ENCODE results near the gene DNASE1L3. TPM values are rescaled to one million over a fixed set of nuclear protein-coding genes. Genes with fewer than 3 reads are reported as not detected.

DNASE1L3 gene
- total and polyA plus RNA-seq, 2 of the 13 experiments (the other 11 are each of a cell fraction or from before 2014, with no cell fraction given) = 0.86 to 1.7 TPM

- TF ChIP-seq EP300 (IDR thresholded peaks at IDR 0.05; ENCODE audit: low read depth in 2 of 2, low read length in 2 of 2) (no peak), EP300 (CRISPR knock-in tag; IDR thresholded peaks at IDR 0.05; ENCODE audit: borderline replicate concordance) (no peak), TOPORS (CRISPR knock-in tag; IDR thresholded peaks at IDR 0.05) (no peak), ZNF441 (CRISPR knock-in tag; IDR thresholded peaks at IDR 0.05; ENCODE audit: borderline replicate concordance) (no peak), ZNF891 (CRISPR knock-in tag; IDR thresholded peaks at IDR 0.05) (peak; percentile 39; the same call in 1 of the 2 replicates), SMC3 (IDR thresholded peaks at IDR 0.05; ENCODE audit: low read length) (peak; percentile 36; the same call in 1 of the 2 replicates), LBX2 (CRISPR knock-in tag; IDR thresholded peaks at IDR 0.05; ENCODE audit: borderline replicate concordance) (no peak; the same call in 1 of the 2 replicates), RBM39 (IDR thresholded peaks at IDR 0.05; ENCODE audit: low read depth, low read length, poor library complexity, severe bottlenecking) (no peak), STAG1 (CRISPR knock-in tag; IDR thresholded peaks at IDR 0.05) (peak; percentile 58), KDM4B (CRISPR knock-in tag; IDR thresholded peaks at IDR 0.05) (no peak), HES4 (CRISPR knock-in tag; IDR thresholded peaks at IDR 0.05; ENCODE audit: borderline replicate concordance) (0 out of 2 replicates have a peak, but pooled peaks have one; percentile 47), ARNTL (CRISPR knock-in tag; IDR thresholded peaks at IDR 0.05) (0 out of 2 replicates have a peak, but pooled peaks have one; percentile 17), TARDBP (CRISPR knock-in tag; IDR thresholded peaks at IDR 0.05) (peak; percentile 52; the same call in 1 of the 2 replicates), NRL (CRISPR knock-in tag; IDR thresholded peaks at IDR 0.05; ENCODE audit: borderline replicate concordance) (peak; percentile 89)
- TF ChIP-seq, protein P1, sequence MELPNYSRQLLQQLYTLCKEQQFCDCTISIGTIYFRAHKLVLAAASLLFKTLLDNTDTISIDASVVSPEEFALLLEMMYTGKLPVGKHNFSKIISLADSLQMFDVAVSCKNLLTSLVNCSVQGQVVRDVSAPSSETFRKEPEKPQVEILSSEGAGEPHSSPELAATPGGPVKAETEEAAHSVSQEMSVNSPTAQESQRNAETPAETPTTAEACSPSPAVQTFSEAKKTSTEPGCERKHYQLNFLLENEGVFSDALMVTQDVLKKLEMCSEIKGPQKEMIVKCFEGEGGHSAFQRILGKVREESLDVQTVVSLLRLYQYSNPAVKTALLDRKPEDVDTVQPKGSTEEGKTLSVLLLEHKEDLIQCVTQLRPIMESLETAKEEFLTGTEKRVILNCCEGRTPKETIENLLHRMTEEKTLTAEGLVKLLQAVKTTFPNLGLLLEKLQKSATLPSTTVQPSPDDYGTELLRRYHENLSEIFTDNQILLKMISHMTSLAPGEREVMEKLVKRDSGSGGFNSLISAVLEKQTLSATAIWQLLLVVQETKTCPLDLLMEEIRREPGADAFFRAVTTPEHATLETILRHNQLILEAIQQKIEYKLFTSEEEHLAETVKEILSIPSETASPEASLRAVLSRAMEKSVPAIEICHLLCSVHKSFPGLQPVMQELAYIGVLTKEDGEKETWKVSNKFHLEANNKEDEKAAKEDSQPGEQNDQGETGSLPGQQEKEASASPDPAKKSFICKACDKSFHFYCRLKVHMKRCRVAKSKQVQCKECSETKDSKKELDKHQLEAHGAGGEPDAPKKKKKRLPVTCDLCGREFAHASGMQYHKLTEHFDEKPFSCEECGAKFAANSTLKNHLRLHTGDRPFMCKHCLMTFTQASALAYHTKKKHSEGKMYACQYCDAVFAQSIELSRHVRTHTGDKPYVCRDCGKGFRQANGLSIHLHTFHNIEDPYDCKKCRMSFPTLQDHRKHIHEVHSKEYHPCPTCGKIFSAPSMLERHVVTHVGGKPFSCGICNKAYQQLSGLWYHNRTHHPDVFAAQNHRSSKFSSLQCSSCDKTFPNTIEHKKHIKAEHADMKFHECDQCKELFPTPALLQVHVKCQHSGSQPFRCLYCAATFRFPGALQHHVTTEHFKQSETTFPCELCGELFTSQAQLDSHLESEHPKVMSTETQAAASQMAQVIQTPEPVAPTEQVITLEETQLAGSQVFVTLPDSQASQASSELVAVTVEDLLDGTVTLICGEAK (IDR thresholded peaks at IDR 0.05) = no peak
- TF ChIP-seq, protein P1 (CRISPR knock-in tag; IDR thresholded peaks at IDR 0.05) = 0 out of 2 replicates have a peak, but pooled peaks have one; percentile 16
- TF ChIP-seq, protein P2, sequence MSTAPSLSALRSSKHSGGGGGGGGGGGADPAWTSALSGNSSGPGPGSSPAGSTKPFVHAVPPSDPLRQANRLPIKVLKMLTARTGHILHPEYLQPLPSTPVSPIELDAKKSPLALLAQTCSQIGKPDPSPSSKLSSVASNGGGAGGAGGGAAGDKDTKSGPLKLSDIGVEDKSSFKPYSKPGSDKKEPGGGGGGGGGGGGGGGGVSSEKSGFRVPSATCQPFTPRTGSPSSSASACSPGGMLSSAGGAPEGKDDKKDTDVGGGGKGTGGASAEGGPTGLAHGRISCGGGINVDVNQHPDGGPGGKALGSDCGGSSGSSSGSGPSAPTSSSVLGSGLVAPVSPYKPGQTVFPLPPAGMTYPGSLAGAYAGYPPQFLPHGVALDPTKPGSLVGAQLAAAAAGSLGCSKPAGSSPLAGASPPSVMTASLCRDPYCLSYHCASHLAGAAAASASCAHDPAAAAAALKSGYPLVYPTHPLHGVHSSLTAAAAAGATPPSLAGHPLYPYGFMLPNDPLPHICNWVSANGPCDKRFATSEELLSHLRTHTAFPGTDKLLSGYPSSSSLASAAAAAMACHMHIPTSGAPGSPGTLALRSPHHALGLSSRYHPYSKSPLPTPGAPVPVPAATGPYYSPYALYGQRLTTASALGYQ (CRISPR knock-in tag; IDR thresholded peaks at IDR 0.05) = no peak
Observed at GRCh38 chr3:58167431-58168351, 43.1 kb downstream of the DNASE1L3 start (continued).
